GM18868 (cell line): ENCODE data around the gene ZBTB7C.

Experiments
- ATAC-seq: cut with Tn5 transposase; IDR thresholded peaks from one replicate; pipeline ENCODE4 v1.9.1; 2021; ENCODE audit warnings: mild to moderate bottlenecking, moderate library complexity; ENCODE audit not compliant: unreplicated experiment

ZBTB7C gene

GRCh38 chr18:48355276-48356115 lies 53.7 kb downstream of the ZBTB7C start:
- no peak for ATAC-seq

GRCh38 chr18:48354746-48355260 lies 54.4 kb downstream of the ZBTB7C start:
- ATAC-seq: no peak

- no peak for ATAC-seq
Measured at GRCh38 chr18:48352051-48352755, 57.0 kb downstream of the ZBTB7C start.

GRCh38 chr18:48351216-48352050 lies 57.8 kb downstream of the ZBTB7C start:
- ATAC-seq: no peak

GRCh38 chr18:48348739-48349138 lies 60.4 kb downstream of the ZBTB7C start:
- ATAC-seq: no peak

- no peak for ATAC-seq
Measured at GRCh38 chr18:48347756-48348326, 61.3 kb downstream of the ZBTB7C start.

- no peak for ATAC-seq
Measured at GRCh38 chr18:48345596-48345995, 63.6 kb downstream of the ZBTB7C start.

GRCh38 chr18:48342581-48342980 lies 66.6 kb downstream of the ZBTB7C start:
- no peak for ATAC-seq

- no peak for ATAC-seq
Measured at GRCh38 chr18:48342125-48342524, 67.1 kb downstream of the ZBTB7C start.

GRCh38 chr18:48340560-48340959 lies 68.6 kb downstream of the ZBTB7C start:
- no peak for ATAC-seq

- no peak for ATAC-seq
Measured at GRCh38 chr18:48339692-48340091, 69.5 kb downstream of the ZBTB7C start.

- no peak for ATAC-seq
Measured at GRCh38 chr18:48338915-48339314, 70.3 kb downstream of the ZBTB7C start.

- no peak for ATAC-seq
Measured at GRCh38 chr18:48337053-48337452, 72.1 kb downstream of the ZBTB7C start.

- no peak for ATAC-seq
Measured at GRCh38 chr18:48336332-48336731, 72.9 kb downstream of the ZBTB7C start.

GRCh38 chr18:48335829-48336228 lies 73.4 kb downstream of the ZBTB7C start:
- ATAC-seq: no peak

- ATAC-seq: no peak
Measured at GRCh38 chr18:48334845-48335244, 74.3 kb downstream of the ZBTB7C start.

GRCh38 chr18:48333563-48333962 lies 75.6 kb downstream of the ZBTB7C start:
- no peak for ATAC-seq

- no peak for ATAC-seq
Measured at GRCh38 chr18:48330016-48330991, 78.9 kb downstream of the ZBTB7C start.

GRCh38 chr18:48328473-48329210 lies 80.5 kb downstream of the ZBTB7C start:
- ATAC-seq: no peak
